HG03280 (cell line): ENCODE data around the gene TIGD1.

Experiments used
- ATAC-seq: cut with Tn5 transposase; IDR thresholded peaks from one replicate; pipeline ENCODE4 v1.9.1; 2021; ENCODE audit warnings: mild to moderate bottlenecking, moderate library complexity; ENCODE audit not compliant: unreplicated experiment

Gene TIGD1

DNA sequence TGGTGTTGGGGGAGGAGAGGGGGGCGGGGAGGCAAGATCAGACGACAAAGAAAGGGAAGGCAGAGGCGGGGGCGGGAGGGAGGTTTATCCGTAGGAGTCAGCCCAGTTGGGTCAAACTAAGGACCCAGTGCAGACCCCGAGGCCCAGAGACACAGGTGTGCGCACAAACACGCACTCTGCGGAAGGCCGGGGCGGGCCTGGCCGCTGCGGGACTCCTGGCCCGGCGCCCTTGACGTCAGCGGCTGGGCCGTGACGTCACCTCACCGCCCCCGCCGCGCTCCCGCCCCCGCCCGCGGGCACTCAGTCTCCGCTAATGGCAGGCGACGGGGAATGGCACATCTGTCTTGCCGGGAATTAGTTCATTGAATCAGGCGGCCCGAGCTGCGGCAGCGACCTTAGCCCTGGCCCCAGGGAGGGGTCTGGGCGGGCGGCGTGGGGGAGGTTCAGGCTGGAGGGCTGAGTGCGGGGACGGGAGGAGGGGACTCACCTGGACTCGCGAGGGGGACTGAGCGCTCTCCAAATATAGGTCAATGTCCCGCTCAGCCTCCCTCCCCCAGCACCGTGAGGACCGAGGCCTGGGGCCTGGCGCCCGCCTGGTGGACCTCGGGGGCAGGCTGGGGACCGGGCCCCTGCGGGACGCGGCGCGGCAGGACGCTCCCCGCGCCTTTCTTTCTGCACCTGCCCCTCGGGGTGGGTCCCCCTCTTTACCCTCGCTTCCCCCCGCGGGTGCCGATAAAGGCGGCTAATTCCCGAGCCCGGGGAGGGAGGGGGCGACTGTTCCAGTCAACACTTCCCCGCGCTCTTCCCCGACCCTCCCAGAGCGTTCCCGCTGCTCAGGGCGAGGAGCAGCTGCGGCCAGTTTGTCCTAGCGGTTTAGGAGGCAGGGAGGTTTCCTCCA is 47.2 kb downstream of the TIGD1 start:
- no peak for ATAC-seq

DNA sequence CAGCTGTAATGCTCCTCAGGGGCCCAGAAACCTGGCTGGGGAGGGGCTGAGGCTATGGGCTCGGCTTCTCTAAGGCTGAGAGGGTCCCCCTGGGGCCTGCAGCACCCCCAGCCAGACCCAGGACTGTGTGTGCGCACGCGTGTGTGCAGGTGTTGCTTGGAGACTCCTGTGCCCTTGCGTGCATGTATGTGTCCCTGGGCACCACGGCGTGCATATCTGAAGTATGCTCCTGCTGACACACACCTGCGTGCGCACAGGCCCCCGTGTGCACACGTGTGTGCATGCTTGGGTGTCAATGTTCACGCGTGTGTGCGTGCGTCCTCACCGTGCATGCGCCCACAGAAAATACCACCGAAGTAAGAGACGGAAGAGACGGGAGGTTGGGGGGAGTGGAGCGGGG is 47.8 kb downstream of the TIGD1 start:
- ATAC-seq, result no peak

DNA sequence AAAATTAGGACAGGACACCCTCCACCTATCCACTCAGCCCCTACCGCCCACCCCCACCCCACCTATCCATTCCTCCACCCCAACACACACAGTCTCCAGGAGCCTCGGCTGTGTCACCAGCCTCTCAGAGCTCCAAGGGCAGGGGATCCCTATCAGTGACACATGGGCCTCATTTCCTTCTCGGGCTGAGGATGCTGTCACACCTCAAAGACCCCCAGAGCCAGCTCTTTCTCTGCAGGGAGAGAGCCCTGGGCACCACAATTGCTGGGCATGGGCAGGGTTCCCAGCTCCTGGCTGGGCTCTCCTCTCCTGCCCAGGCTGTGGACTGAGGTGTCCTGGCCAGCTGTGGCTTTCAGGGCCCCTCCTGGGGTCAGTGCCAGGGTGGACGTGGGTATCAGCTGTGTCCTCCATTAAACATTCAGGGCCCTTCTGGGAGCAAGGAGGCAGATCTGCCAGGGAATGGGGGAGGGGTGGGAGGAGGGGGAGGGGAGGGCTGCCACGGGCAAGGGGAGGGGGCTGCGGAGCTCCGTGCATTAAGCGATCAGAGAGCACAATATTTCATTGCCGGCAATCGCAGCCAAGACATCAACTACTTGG is 48.5 kb downstream of the TIGD1 start:
- no peak for ATAC-seq

DNA sequence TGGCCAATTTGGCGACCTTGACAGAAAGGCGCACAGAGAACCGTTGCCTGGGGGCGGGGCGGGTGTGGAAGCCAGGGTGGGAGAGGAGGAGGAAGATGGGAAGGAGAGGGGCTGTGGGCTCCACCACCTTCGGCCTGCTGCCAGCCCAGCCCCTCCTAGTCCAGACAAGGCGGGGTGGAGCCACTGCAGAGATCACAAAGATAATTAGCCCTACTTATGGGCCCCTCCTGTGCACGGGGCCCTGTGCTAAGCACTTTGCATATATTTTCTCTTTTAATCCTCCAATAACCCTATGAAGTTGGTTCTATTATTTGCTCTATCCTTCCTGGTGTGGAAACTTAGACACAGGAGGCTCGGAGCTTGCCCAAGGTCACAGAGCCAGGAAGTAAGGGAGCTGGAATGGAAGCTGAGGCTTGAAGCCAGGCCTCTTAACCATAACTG is 49.0 kb downstream of the TIGD1 start:
- ATAC-seq, result no peak

DNA sequence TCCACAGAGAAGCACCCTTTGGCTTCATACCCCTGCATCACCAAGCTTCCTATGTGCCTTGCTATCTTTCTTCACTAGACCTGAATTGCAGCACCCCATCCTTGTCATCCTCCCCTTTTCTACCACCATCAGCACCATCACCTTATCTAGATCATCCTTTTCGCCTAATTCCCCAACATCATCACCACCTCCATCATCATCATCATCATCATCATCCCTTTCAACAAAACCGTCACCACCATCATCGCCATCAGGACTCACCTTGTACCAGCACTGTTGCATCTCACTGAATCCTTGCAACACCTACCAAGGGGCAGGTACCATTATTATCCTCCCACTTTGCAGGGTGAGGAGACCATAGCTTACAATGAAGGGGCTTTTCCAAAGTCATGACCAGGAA is 51.9 kb downstream of the TIGD1 start:
- ATAC-seq, result no peak
